HepG2 (cell line): ENCODE measurements around the gene ZFP69. TPM values are rescaled to one million over a fixed set of nuclear protein-coding genes. Genes with fewer than 3 reads are reported as not detected.

ENCODE experiments used
- ADNP ChIP-seq: sonication (generic); formaldehyde crosslinking; IDR thresholded peaks from 2 replicates; pipeline ENCODE4 v1.4.0; 2020; ENCODE audit warnings: missing genetic modification reagents
- CENPX ChIP-seq: sonication (generic); formaldehyde crosslinking; IDR thresholded peaks from 2 replicates; pipeline ENCODE4 v1.9.0; 2021; ENCODE audit warnings: mild to moderate bottlenecking, missing genetic modification reagents, moderate library complexity
- DMAP1 ChIP-seq: IDR thresholded peaks from 2 replicates; pipeline ENCODE4 v1.6.1; 2016
- ELF4 ChIP-seq: sonication (generic); formaldehyde crosslinking; IDR thresholded peaks from 2 replicates; pipeline ENCODE4 v1.5.0; 2020; ENCODE audit warnings: missing genetic modification reagents, mild to moderate bottlenecking, moderate library complexity, borderline replicate concordance
- ETV5 ChIP-seq: IDR thresholded peaks from 2 replicates; pipeline ENCODE4 v1.6.1; 2018; ENCODE audit warnings: missing biosample characterization, missing genetic modification reagents, inconsistent platforms, borderline replicate concordance
- GFI1 ChIP-seq: sonication (generic); formaldehyde crosslinking; IDR thresholded peaks from 2 replicates; pipeline ENCODE4 v1.5.0; 2020; ENCODE audit warnings: missing genetic modification reagents, mild to moderate bottlenecking, borderline replicate concordance
- JUND ChIP-seq: sonication (generic); formaldehyde crosslinking; IDR thresholded peaks from 2 replicates; pipeline ENCODE4 v1.8.0; 2022; ENCODE audit warnings: mild to moderate bottlenecking, missing genetic modification reagents
- MXI1 ChIP-seq: IDR thresholded peaks from 3 replicates; pipeline ENCODE4 v1.6.1; 2012; ENCODE audit warnings: low read depth, low read length, inconsistent platforms, borderline replicate concordance
- NCOA5 ChIP-seq: sonication (generic); formaldehyde crosslinking; IDR thresholded peaks from 2 replicates; pipeline ENCODE4 v1.4.0; 2020; ENCODE audit warnings: missing genetic modification reagents
- NFE2 ChIP-seq: sonication (generic); formaldehyde crosslinking; IDR thresholded peaks from 2 replicates; pipeline ENCODE4 v1.4.0; 2020; ENCODE audit warnings: missing genetic modification reagents
- NFIB ChIP-seq: sonication (generic); formaldehyde crosslinking; IDR thresholded peaks from 2 replicates; pipeline ENCODE4 v1.9.0; 2021; ENCODE audit warnings: missing genetic modification reagents, mild to moderate bottlenecking, borderline replicate concordance
- PAWR ChIP-seq: sonication (generic); formaldehyde crosslinking; IDR thresholded peaks from 2 replicates; pipeline ENCODE4 v1.4.0; 2020; ENCODE audit warnings: missing genetic modification reagents, mild to moderate bottlenecking, borderline replicate concordance
- RELA ChIP-seq: sonication (generic); formaldehyde crosslinking; IDR thresholded peaks from 2 replicates; pipeline ENCODE4 v1.4.0; 2020; ENCODE audit warnings: missing genetic modification reagents
- SP140L ChIP-seq: sonication (generic); formaldehyde crosslinking; IDR thresholded peaks from 2 replicates; pipeline ENCODE4 v1.4.0; 2020; ENCODE audit warnings: missing genetic modification reagents, borderline replicate concordance
- SRSF9 ChIP-seq: fragments of 200-400 bp; formaldehyde crosslinking; IDR thresholded peaks from 2 replicates; pipeline ENCODE4 v1.6.1; 2018; ENCODE audit warnings: borderline replicate concordance, mild to moderate bottlenecking, low read depth, low read length; ENCODE audit not compliant: insufficient read depth, poor library complexity, severe bottlenecking
- TBL1XR1 ChIP-seq: fragments of 150-350 bp; IDR thresholded peaks from 2 replicates; pipeline ENCODE4 v1.6.1; 2014; ENCODE audit warnings: borderline replicate concordance, low read length; ENCODE audit not compliant: partially characterized antibody
- TMF1 ChIP-seq: sonication (generic); formaldehyde crosslinking; IDR thresholded peaks from 2 replicates; pipeline ENCODE4 v1.8.1; 2022; ENCODE audit warnings: low read depth, missing genetic modification reagents
- ZBTB1 ChIP-seq: sonication (generic); formaldehyde crosslinking; IDR thresholded peaks from 2 replicates; pipeline ENCODE4 v1.4.0; 2020; ENCODE audit warnings: missing genetic modification reagents, borderline replicate concordance
- ZFP90 ChIP-seq: sonication (generic); formaldehyde crosslinking; IDR thresholded peaks from 2 replicates; pipeline ENCODE4 v1.8.0; 2022; ENCODE audit warnings: missing genetic modification reagents, mild to moderate bottlenecking, inconsistent platforms, borderline replicate concordance
- ZFX ChIP-seq: sonication (generic); formaldehyde crosslinking; IDR thresholded peaks from 2 replicates; pipeline ENCODE4 v1.4.0; 2020; ENCODE audit warnings: mild to moderate bottlenecking, low read depth, missing genetic modification reagents, moderate library complexity
- ZNF205 ChIP-seq: IDR thresholded peaks from 2 replicates; pipeline ENCODE4 v1.6.1; 2018; ENCODE audit warnings: missing biosample characterization, missing genetic modification reagents
- ZNF224 ChIP-seq: sonication (generic); formaldehyde crosslinking; IDR thresholded peaks from 2 replicates; pipeline ENCODE4 v1.5.0; 2020; ENCODE audit warnings: mild to moderate bottlenecking, missing genetic modification reagents
- ZNF24 ChIP-seq: fragments of 450-650 bp; IDR thresholded peaks from 2 replicates; pipeline ENCODE4 v1.6.1; 2017; ENCODE audit warnings: antibody characterized with exemption, mild to moderate bottlenecking
- ZNF354B ChIP-seq: sonication (generic); formaldehyde crosslinking; IDR thresholded peaks from 2 replicates; pipeline ENCODE4 v1.8.0; 2022; ENCODE audit warnings: mild to moderate bottlenecking, missing genetic modification reagents
- ZNF451 ChIP-seq: sonication (generic); formaldehyde crosslinking; IDR thresholded peaks from 2 replicates; pipeline ENCODE4 v1.5.0; 2020; ENCODE audit warnings: mild to moderate bottlenecking, missing genetic modification reagents
- ZNF530 ChIP-seq: sonication (generic); formaldehyde crosslinking; IDR thresholded peaks from 2 replicates; pipeline ENCODE4 v1.5.0; 2020; ENCODE audit warnings: low read depth, mild to moderate bottlenecking, missing genetic modification reagents
- ZNF746 ChIP-seq: sonication (generic); formaldehyde crosslinking; IDR thresholded peaks from 2 replicates; pipeline ENCODE4 v1.8.0; 2022; ENCODE audit warnings: mild to moderate bottlenecking, missing genetic modification reagents
- ZNF792 ChIP-seq: IDR thresholded peaks from 2 replicates; pipeline ENCODE4 v1.6.1; 2016
- ZNF841 ChIP-seq: sonication (generic); formaldehyde crosslinking; IDR thresholded peaks from 2 replicates; pipeline ENCODE4 v1.8.1; 2023; ENCODE audit warnings: missing genetic modification reagents, borderline replicate concordance
- polyA plus RNA-seq, 8 experiments: library from polyadenylated mRNA; depleted of rRNA in 3 of 8; stranded (reverse) in 7 of 8; unstranded in 1 of 8; fragments of >200 nt; fragmentation: Illumina TruSeq in 4 of 8; extraction: Trizol in 4 of 8; gene quantifications; 2 replicates each; pipeline versions ENCODE4 v1.2.1 to v1.2.3, GENCODE V29; 2011 to 2016; ENCODE audit warnings: low read depth in 4 of 8, missing spikeins in 1 of 8, mixed read lengths in 1 of 8; ENCODE audit not compliant: insufficient read depth in 1 of 8
- total RNA-seq, 5 experiments: library from RNA; depleted of rRNA; stranded (reverse); fragments of >200 nt; fragmentation: Illumina TruSeq; extraction: Trizol; gene quantifications; 2 replicates each; pipeline ENCODE4 v1.2.3, GENCODE V29; 2016; ENCODE audit warnings: low read depth in 1 of 5
- TF ChIP-seq, protein P1 (sequence below): IDR thresholded peaks from 2 replicates; pipeline ENCODE4 v1.6.1; 2016; ENCODE audit warnings: missing genetic modification reagents, missing compliant biosample characterization
- TF ChIP-seq, protein P2 (sequence below): sonication (generic); formaldehyde crosslinking; IDR thresholded peaks from 2 replicates; pipeline ENCODE4 v1.5.1; 2020; ENCODE audit warnings: missing genetic modification reagents, mild to moderate bottlenecking, borderline replicate concordance
- TF ChIP-seq, protein P3 (sequence below): IDR thresholded peaks from 2 replicates; pipeline ENCODE4 v1.6.1; 2018; ENCODE audit warnings: missing genetic modification reagents, mild to moderate bottlenecking, missing compliant biosample characterization

The ZFP69 gene
- total and polyA plus RNA-seq, 2 of the 13 experiments (the other 11 are each of a cell fraction or from before 2014, with no cell fraction given): 2.6 to 5.6 TPM

DNA sequence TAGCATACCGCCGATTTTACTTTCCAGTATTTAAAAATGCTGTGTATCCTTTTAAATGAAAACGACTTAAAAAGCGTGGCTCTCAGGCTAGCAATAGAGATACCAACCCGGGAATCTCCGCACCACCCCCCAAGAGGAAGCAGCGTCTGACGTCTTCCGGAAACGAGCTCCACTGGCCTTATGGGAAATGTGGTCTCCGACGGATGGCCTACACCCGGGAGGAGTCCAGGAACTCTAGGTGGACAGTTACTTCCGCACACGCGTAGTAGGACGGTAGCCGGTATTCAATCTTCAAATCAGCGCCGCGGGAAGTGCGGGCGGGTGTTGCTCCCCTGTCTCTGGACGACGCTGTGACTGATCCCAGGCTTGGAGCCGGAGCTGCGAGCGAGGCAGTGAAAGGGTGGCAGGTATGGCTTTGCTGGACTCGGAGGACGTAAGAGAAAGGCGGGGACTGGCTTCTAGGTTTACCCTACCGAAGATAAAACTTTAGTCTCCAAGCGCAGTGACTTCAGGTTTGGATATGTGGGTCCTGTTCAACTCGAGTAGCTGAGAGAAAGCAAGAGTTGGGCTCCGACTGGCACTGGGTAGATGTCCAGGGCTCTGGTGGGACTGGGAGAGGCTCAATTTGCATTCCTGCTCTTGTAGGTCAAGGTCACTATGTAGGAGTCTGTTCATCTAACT lies 54.4 kb downstream of the ZFP69 start, which contains the start of gene ZNF684 (continued):
- TF ChIP-seq ZNF451 (CRISPR knock-in tag): peak; percentile 24; the same call in 1 of the 2 replicates
- 0 out of 2 replicates have a peak, but pooled peaks have one; percentile 42 for TF ChIP-seq TMF1
- TF ChIP-seq ZNF530 (CRISPR knock-in tag): no peak
- no peak for TF ChIP-seq ZNF354B
- no peak for TF ChIP-seq ZNF746
- no peak for TF ChIP-seq ZNF224 (CRISPR knock-in tag)
- no peak for TF ChIP-seq GFI1 (CRISPR knock-in tag)
- peak; percentile 14; the same call in 1 of the 2 replicates for TF ChIP-seq ZFP90
- TF ChIP-seq ADNP (CRISPR knock-in tag): no peak
- TF ChIP-seq ZFX (CRISPR knock-in tag): peak; percentile 74
- TF ChIP-seq SP140L (CRISPR knock-in tag): no peak
- TF ChIP-seq, protein P1, sequence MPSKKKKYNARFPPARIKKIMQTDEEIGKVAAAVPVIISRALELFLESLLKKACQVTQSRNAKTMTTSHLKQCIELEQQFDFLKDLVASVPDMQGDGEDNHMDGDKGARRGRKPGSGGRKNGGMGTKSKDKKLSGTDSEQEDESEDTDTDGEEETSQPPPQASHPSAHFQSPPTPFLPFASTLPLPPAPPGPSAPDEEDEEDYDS: peak; percentile 61
- TF ChIP-seq CENPX (CRISPR knock-in tag): no peak
- TF ChIP-seq ZNF24: no peak
- no peak for TF ChIP-seq ZBTB1 (CRISPR knock-in tag)
- TF ChIP-seq RELA (CRISPR knock-in tag): no peak
- TF ChIP-seq JUND: no peak
- TF ChIP-seq NFIB (CRISPR knock-in tag): no peak
- no peak for TF ChIP-seq ZNF205
- TF ChIP-seq ZNF841 (CRISPR knock-in tag): no peak
- TF ChIP-seq ETV5 (CRISPR knock-in tag): peak; percentile 80; the same call in 1 of the 2 replicates
- peak; percentile 83; the same call in 1 of the 3 replicates for TF ChIP-seq MXI1
- TF ChIP-seq ZNF792: peak; percentile 36; the same call in 1 of the 2 replicates
- peak; percentile 10 for TF ChIP-seq TBL1XR1
- TF ChIP-seq DMAP1 (CRISPR knock-in tag): peak; percentile 58; the same call in 1 of the 2 replicates
- TF ChIP-seq, protein P2, sequence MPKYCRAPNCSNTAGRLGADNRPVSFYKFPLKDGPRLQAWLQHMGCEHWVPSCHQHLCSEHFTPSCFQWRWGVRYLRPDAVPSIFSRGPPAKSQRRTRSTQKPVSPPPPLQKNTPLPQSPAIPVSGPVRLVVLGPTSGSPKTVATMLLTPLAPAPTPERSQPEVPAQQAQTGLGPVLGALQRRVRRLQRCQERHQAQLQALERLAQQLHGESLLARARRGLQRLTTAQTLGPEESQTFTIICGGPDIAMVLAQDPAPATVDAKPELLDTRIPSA: no peak
- TF ChIP-seq, protein P3, sequence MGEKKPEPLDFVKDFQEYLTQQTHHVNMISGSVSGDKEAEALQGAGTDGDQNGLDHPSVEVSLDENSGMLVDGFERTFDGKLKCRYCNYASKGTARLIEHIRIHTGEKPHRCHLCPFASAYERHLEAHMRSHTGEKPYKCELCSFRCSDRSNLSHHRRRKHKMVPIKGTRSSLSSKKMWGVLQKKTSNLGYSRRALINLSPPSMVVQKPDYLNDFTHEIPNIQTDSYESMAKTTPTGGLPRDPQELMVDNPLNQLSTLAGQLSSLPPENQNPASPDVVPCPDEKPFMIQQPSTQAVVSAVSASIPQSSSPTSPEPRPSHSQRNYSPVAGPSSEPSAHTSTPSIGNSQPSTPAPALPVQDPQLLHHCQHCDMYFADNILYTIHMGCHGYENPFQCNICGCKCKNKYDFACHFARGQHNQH (CRISPR knock-in tag): no peak; the same call in 1 of the 2 replicates
- TF ChIP-seq NCOA5 (CRISPR knock-in tag): no peak
- TF ChIP-seq ELF4 (CRISPR knock-in tag): peak; percentile 90
- TF ChIP-seq NFE2 (CRISPR knock-in tag): no peak
- no peak for TF ChIP-seq SRSF9
- no peak for TF ChIP-seq PAWR (CRISPR knock-in tag)
